Measurements from ENCODE around the gene SEMA3B. TPM values are rescaled to one million over a fixed set of nuclear protein-coding genes. Genes with fewer than 3 reads are reported as not detected.

SEMA3B gene
- total and polyA plus RNA-seq, 2 experiments from 2014 or later = 2.4 to 3.3 TPM

DNA sequence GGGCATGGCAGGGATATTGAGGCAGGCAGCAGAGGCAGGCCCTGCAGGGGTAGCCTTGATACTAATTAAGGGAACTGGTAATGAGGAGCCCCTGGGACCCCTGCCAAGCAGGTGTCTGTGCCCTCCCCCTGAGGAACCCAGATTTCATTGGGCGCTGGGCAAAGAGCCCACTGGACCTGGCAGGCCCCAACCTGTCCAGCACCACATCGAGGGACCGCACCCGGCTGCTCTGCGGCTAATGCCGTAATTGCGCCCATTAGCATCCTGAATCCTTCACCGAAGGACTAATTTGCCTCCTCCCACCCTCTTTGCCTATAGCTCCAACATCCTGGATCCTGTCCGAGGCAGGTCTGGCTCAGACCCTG, 13.7 kb upstream of the SEMA3B start (continued):
- TF ChIP-seq CTCF (conservative IDR thresholded peaks at IDR 0.05; ENCODE audit: low read depth in 2 of 2) = no peak
- no peak for TF ChIP-seq ZNF331 (CRISPR knock-in tag; IDR thresholded peaks at IDR 0.05; ENCODE audit: low read depth)
- TF ChIP-seq, protein P1, sequence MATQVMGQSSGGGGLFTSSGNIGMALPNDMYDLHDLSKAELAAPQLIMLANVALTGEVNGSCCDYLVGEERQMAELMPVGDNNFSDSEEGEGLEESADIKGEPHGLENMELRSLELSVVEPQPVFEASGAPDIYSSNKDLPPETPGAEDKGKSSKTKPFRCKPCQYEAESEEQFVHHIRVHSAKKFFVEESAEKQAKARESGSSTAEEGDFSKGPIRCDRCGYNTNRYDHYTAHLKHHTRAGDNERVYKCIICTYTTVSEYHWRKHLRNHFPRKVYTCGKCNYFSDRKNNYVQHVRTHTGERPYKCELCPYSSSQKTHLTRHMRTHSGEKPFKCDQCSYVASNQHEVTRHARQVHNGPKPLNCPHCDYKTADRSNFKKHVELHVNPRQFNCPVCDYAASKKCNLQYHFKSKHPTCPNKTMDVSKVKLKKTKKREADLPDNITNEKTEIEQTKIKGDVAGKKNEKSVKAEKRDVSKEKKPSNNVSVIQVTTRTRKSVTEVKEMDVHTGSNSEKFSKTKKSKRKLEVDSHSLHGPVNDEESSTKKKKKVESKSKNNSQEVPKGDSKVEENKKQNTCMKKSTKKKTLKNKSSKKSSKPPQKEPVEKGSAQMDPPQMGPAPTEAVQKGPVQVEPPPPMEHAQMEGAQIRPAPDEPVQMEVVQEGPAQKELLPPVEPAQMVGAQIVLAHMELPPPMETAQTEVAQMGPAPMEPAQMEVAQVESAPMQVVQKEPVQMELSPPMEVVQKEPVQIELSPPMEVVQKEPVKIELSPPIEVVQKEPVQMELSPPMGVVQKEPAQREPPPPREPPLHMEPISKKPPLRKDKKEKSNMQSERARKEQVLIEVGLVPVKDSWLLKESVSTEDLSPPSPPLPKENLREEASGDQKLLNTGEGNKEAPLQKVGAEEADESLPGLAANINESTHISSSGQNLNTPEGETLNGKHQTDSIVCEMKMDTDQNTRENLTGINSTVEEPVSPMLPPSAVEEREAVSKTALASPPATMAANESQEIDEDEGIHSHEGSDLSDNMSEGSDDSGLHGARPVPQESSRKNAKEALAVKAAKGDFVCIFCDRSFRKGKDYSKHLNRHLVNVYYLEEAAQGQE (IDR thresholded peaks at IDR 0.05; ENCODE audit: unreplicated experiment) = no peak

DNA sequence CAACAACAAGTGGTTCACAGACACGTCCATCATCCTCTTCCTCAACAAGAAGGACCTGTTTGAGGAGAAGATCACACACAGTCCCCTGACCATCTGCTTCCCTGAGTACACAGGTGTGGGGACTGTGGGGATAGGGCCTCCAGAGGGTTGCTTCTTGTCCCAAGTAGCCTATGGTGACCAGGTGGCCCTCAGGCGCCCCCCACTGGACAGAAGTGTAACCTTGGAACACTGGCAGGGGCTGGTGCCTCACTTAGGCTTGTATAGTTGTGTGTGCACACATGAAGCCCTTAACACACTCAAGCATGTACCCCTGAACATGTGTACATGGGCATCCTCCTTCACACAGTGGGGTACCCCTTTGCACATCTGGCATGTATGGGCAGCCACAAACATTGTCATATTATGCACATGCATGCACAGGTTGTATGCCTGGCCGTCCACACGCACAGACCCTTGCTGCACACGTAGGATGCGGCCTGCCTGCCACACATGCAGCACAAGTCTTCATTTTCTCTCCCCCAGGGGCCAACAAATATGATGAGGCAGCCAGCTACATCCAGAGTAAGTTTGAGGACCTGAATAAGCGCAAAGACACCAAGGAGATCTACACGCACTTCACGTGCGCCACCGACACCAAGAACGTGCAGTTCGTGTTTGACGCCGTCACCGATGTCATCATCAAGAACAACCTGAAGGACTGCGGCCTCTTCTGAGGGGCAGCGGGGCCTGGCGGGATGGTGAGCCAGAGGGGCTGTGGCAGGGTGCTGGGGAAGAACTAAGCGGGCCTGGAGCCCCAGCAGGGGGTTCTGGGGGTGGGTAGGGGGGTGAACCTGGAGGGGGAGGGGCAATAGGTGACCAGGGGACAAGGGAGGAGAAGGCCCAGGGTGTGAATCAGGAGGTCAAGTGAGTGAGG, 11.7 kb upstream of the SEMA3B start:
- ATAC-seq (peak; percentile 9), DNase-seq (ENCODE audit: low spot score) (peak; percentile 82)
- Histone ChIP-seq H3K4me3 (no peak overlapping the region), H4K20me1 (replicated peaks; ENCODE audit: insufficient read depth) (no peaks in the 10 kb centered on the region; the same call in 1 of the 2 replicates), H3K79me2 (replicated peaks; ENCODE audit: insufficient read depth) (no peaks in the 10 kb centered on the region), H3K4me1 (ENCODE audit: insufficient read depth) (peaks cover 16% of the 10 kb centered on the region), H3K27me3 (ENCODE audit: insufficient read depth) (no peaks in the 10 kb centered on the region), H3K9me2 (ENCODE audit: insufficient read depth) (no peaks in the 10 kb centered on the region), H3K4me2 (no peak overlapping the region), H3F3A (replicated peaks; ENCODE audit: low read depth) (peaks cover 30% of the 10 kb centered on the region), H3K27ac (ENCODE audit: low read depth) (no peak overlapping the region), H3K36me3 (ENCODE audit: insufficient read depth) (peaks cover 14% of the 10 kb centered on the region), H2AFZ (no peak overlapping the region)
- peak overlapping the region; percentile 67; the same call in 1 of the 2 replicates for H3K27ac Mint-ChIP-seq
- H3K9me3 Mint-ChIP-seq = no peaks in the 10 kb centered on the region; the same call in 2 of the 3 replicates
- peak; percentile 76 to 85 for TF ChIP-seq CTCF (conservative IDR thresholded peaks at IDR 0.05; ENCODE audit: low read depth in 2 of 2)
- no peak for TF ChIP-seq ZNF114 (CRISPR knock-in tag; IDR thresholded peaks at IDR 0.05)
- TF ChIP-seq CREB1 (CRISPR knock-in tag; IDR thresholded peaks at IDR 0.05; ENCODE audit: low read depth) = no peak
- TF ChIP-seq ZNF331 (CRISPR knock-in tag; IDR thresholded peaks at IDR 0.05; ENCODE audit: low read depth) = no peak
- H3K27me3 Mint-ChIP-seq (ENCODE audit: insufficient read depth, low read depth, poor library complexity) = peaks cover 17% of the 10 kb centered on the region
- no peak overlapping the region for H3K4me3 Mint-ChIP-seq
- peaks cover 28% of the 10 kb centered on the region for H3K4me1 Mint-ChIP-seq
- peaks cover 51% of the 10 kb centered on the region for H3K36me3 Mint-ChIP-seq (ENCODE audit: low read depth)
